Measurements from ENCODE around the gene P2RX1.

- TF ChIP-seq MAX (IDR thresholded peaks at IDR 0.05): no peak
- no peak for TF ChIP-seq REST (IDR thresholded peaks at IDR 0.05)
- TF ChIP-seq FOXA2 (IDR thresholded peaks at IDR 0.05): no peak
- TF ChIP-seq CTCF (IDR thresholded peaks at IDR 0.05; ENCODE audit: low read depth, low read length, missing input control): no peak
- no peak for TF ChIP-seq RAD21 (IDR thresholded peaks at IDR 0.05)
- TF ChIP-seq YY1 (IDR thresholded peaks at IDR 0.05): no peak
- TF ChIP-seq ATF3 (IDR thresholded peaks at IDR 0.05): no peak
- no peak for TF ChIP-seq TAF1 (conservative IDR thresholded peaks at IDR 0.05)
- TF ChIP-seq ZBTB33 (IDR thresholded peaks at IDR 0.05): no peak
- no peak for TF ChIP-seq HNF4G (IDR thresholded peaks at IDR 0.05)
- TF ChIP-seq SP1 (IDR thresholded peaks at IDR 0.05): no peak
- no peak for TF ChIP-seq GABPA (IDR thresholded peaks at IDR 0.05 in 1 of 2, conservative IDR thresholded peaks at IDR 0.05 in 1 of 2)
- TF ChIP-seq JUND (IDR thresholded peaks at IDR 0.05): no peak
Measured at GRCh38 chr17:3859940-3860339, 56.3 kb downstream of the P2RX1 start.
